ENCODE data around the gene HAL.
"Not testable (repeated sequence)": the region's sequence is repeated elsewhere in the genome, so short reads cannot be mapped to it uniquely, and the experiment has no call there.

DNA sequence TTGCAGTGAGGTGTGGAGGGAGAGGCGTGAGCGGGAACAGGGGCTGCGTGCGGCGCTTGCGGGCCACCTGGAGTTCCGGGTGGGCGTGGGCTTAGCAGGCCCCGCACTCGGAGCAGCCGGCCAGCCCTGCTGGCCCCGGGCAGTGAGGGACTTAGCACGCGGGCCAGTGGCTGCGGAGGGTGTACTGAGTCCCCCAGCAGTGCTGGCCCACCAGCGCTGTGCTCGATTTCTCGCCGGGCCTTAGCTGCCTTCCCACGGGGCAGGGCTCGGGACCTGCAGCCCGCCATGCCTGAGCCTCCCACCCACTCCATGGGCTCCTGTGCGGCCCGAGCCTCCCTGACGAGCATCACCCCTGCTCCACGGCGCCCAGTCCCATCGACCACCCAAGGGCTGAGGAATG is 27.0 kb downstream of the HAL start:
- TF ChIP-seq, protein P1, sequence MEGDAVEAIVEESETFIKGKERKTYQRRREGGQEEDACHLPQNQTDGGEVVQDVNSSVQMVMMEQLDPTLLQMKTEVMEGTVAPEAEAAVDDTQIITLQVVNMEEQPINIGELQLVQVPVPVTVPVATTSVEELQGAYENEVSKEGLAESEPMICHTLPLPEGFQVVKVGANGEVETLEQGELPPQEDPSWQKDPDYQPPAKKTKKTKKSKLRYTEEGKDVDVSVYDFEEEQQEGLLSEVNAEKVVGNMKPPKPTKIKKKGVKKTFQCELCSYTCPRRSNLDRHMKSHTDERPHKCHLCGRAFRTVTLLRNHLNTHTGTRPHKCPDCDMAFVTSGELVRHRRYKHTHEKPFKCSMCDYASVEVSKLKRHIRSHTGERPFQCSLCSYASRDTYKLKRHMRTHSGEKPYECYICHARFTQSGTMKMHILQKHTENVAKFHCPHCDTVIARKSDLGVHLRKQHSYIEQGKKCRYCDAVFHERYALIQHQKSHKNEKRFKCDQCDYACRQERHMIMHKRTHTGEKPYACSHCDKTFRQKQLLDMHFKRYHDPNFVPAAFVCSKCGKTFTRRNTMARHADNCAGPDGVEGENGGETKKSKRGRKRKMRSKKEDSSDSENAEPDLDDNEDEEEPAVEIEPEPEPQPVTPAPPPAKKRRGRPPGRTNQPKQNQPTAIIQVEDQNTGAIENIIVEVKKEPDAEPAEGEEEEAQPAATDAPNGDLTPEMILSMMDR (IDR thresholded peaks at IDR 0.05), result not testable (repeated sequence)
- not testable (repeated sequence) for TF ChIP-seq ZFX (IDR thresholded peaks at IDR 0.05; ENCODE audit: borderline replicate concordance)
